Mammary epithelial cell (primary cell): ENCODE results near the gene XPOT.

Experiments used
- CTCF ChIP-seq, 2 donors: IDR thresholded peaks in 1 of 2; conservative IDR thresholded peaks in 1 of 2; 2 replicates each; pipeline ENCODE4 v1.5.1; 2011 to 2012; ENCODE audit warnings: inconsistent platforms in 2 of 2, low read length in 2 of 2, mild to moderate bottlenecking in 2 of 2, control low read depth in 1 of 2, low read depth in 1 of 2; ENCODE audit not compliant: insufficient read depth in 1 of 2; ENCODE audit errors: extremely low read depth in 1 of 2
- EZH2 ChIP-seq: IDR thresholded peaks from 2 replicates; pipeline ENCODE4 v1.6.1; 2012; ENCODE audit warnings: low read length, inconsistent platforms, borderline replicate concordance

- TF ChIP-seq CTCF (conservative IDR thresholded peaks at IDR 0.05 in 1 of 2, IDR thresholded peaks at IDR 0.05 in 1 of 2; ENCODE audit: extremely low read depth in 1 of 2, insufficient read depth in 1 of 2, low read depth in 1 of 2, low read length in 2 of 2) (no peak), EZH2 (no peak)
Observed at GRCh38 chr12:64456119-64456518, 51.9 kb downstream of the XPOT start.
